Liver (tissue), 3 donors: Measurements from ENCODE around the gene THY1.

Experiments
- EGR1 ChIP-seq, 2 donors: IDR thresholded peaks; 2 replicates each; pipeline ENCODE4 v1.6.1; 2016 to 2018; ENCODE audit warnings: antibody characterized with exemption in 2 of 2, low read depth in 2 of 2
- JUND ChIP-seq, 2 donors: IDR thresholded peaks; 2 replicates each; pipeline ENCODE4 v1.6.1; 2016; ENCODE audit warnings: antibody characterized with exemption in 2 of 2
- TF ChIP-seq, protein P1 (sequence below): fragments of 150-350 bp; IDR thresholded peaks from 2 replicates; pipeline ENCODE4 v1.5.1; 2017; ENCODE audit warnings: improper control_type of control experiment, low read depth, low read length; ENCODE audit not compliant: missing input control
- TF ChIP-seq, protein P2 (sequence below): IDR thresholded peaks from 2 replicates; pipeline ENCODE4 v1.6.1; 2016; ENCODE audit warnings: antibody characterized with exemption, mild to moderate bottlenecking
- donor health status: healthy.
- donor health status: healthy.

DNA sequence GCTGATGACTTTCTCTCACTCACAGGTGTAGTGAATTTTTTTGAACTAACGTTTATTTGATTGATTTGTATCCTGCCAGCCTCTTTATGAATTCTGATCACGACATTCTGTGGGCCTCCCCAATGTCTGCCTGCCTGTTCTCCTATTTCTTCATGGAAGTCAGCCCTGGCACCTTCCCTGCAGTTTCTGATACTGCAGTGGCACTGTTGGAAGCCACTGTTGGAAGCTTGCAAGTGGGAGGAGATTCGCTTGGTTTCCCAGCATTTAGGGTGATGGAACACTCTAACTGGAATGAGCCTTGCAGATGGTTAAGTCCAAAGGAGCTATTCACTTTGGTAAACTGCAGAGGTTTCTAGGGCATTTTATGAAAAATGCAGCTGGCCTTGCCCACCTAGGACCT is 1.3 kb upstream of the THY1 start:
- TF ChIP-seq, protein P1, sequence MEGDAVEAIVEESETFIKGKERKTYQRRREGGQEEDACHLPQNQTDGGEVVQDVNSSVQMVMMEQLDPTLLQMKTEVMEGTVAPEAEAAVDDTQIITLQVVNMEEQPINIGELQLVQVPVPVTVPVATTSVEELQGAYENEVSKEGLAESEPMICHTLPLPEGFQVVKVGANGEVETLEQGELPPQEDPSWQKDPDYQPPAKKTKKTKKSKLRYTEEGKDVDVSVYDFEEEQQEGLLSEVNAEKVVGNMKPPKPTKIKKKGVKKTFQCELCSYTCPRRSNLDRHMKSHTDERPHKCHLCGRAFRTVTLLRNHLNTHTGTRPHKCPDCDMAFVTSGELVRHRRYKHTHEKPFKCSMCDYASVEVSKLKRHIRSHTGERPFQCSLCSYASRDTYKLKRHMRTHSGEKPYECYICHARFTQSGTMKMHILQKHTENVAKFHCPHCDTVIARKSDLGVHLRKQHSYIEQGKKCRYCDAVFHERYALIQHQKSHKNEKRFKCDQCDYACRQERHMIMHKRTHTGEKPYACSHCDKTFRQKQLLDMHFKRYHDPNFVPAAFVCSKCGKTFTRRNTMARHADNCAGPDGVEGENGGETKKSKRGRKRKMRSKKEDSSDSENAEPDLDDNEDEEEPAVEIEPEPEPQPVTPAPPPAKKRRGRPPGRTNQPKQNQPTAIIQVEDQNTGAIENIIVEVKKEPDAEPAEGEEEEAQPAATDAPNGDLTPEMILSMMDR = no peak
- TF ChIP-seq JUND (IDR thresholded peaks at IDR 0.05) = no peak
- no peak for TF ChIP-seq EGR1 (IDR thresholded peaks at IDR 0.05; ENCODE audit: low read depth in 2 of 2)
- TF ChIP-seq, protein P2, sequence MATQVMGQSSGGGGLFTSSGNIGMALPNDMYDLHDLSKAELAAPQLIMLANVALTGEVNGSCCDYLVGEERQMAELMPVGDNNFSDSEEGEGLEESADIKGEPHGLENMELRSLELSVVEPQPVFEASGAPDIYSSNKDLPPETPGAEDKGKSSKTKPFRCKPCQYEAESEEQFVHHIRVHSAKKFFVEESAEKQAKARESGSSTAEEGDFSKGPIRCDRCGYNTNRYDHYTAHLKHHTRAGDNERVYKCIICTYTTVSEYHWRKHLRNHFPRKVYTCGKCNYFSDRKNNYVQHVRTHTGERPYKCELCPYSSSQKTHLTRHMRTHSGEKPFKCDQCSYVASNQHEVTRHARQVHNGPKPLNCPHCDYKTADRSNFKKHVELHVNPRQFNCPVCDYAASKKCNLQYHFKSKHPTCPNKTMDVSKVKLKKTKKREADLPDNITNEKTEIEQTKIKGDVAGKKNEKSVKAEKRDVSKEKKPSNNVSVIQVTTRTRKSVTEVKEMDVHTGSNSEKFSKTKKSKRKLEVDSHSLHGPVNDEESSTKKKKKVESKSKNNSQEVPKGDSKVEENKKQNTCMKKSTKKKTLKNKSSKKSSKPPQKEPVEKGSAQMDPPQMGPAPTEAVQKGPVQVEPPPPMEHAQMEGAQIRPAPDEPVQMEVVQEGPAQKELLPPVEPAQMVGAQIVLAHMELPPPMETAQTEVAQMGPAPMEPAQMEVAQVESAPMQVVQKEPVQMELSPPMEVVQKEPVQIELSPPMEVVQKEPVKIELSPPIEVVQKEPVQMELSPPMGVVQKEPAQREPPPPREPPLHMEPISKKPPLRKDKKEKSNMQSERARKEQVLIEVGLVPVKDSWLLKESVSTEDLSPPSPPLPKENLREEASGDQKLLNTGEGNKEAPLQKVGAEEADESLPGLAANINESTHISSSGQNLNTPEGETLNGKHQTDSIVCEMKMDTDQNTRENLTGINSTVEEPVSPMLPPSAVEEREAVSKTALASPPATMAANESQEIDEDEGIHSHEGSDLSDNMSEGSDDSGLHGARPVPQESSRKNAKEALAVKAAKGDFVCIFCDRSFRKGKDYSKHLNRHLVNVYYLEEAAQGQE = no peak
